Activated T-helper 1 cell treated with anti-CD3 and anti-CD28 coated beads, Interleukin-12 subunit alpha, Interleukin-12 subunit beta, Interleukin-2, Interleukin-4 antibody, amounts not matched to agents 30 ng/mL and 10 ng/mL and 1 ng/mL, durations not matched to agents 14 hours and 24 hours and 36 hours (primary cell): ENCODE measurements around the gene HNRNPR. TPM values are rescaled to one million over a fixed set of nuclear protein-coding genes. Genes with fewer than 3 reads are reported as not detected.
"Not testable (repeated sequence)": the region's sequence is repeated elsewhere in the genome, so short reads cannot be mapped to it uniquely, and the experiment has no call there.

ENCODE experiments used
- DNase-seq: peaks from one replicate; pipeline ENCODE4 v3.0.0; 2021; ENCODE audit warnings: low spot score
- H3K27ac Mint-ChIP-seq: one replicate; pipeline ENCODE4 v1.8.0; 2021; ENCODE audit warnings: mild to moderate bottlenecking, mixed read lengths
- H3K27me3 Mint-ChIP-seq: one replicate; pipeline ENCODE4 v1.8.0; 2022; ENCODE audit warnings: mild to moderate bottlenecking, moderate library complexity, mixed read lengths; ENCODE audit not compliant: insufficient read depth
- H3K36me3 Mint-ChIP-seq: one replicate; pipeline ENCODE4 v1.8.0; 2021; ENCODE audit warnings: low read depth, mixed read lengths
- H3K4me1 Mint-ChIP-seq: one replicate; pipeline ENCODE4 v1.8.0; 2021; ENCODE audit warnings: low read depth, mixed read lengths
- H3K4me3 Mint-ChIP-seq: one replicate; pipeline ENCODE4 v1.8.0; 2021; ENCODE audit warnings: mild to moderate bottlenecking, moderate library complexity, mixed read lengths
- H3K9me3 Mint-ChIP-seq: one replicate; pipeline ENCODE4 v1.8.0; 2021; ENCODE audit warnings: mixed read lengths
- intact Hi-C: fragments of 100-400 bp; cut with micrococcal nuclease; formaldehyde crosslinking; loops from one replicate; pipeline ENCODE4 v1.15.1; 2024
- total RNA-seq: library from RNA; stranded (reverse); gene quantifications from 2 replicates; pipeline ENCODE4 v1.2.3, GENCODE V29; 2022

HNRNPR gene
- total RNA-seq, 1 donor from 2014 or later: 241 TPM

GRCh38 chr1:23288201-23288600, 55.9 kb downstream of the HNRNPR start:
- DNase-seq: no peak
- Mint-ChIP-seq H3K27ac (no peak overlapping the region), H3K4me3 (no peak overlapping the region), H3K27me3 (no peaks in the 10 kb centered on the region), H3K4me1 (no peaks in the 10 kb centered on the region), H3K36me3 (peaks cover 25% of the 10 kb centered on the region), H3K9me3 (no peaks in the 10 kb centered on the region)
- intact Hi-C loops: no loop called here

GRCh38 chr1:23286401-23286800, 57.7 kb downstream of the HNRNPR start:
- no peak overlapping the region for H3K27ac Mint-ChIP-seq
- no peak overlapping the region for H3K4me3 Mint-ChIP-seq
- H3K27me3 Mint-ChIP-seq: no peaks in the 10 kb centered on the region
- H3K4me1 Mint-ChIP-seq: no peaks in the 10 kb centered on the region
- intact Hi-C loops: no loop called here
- H3K36me3 Mint-ChIP-seq: peaks cover 27% of the 10 kb centered on the region
- DNase-seq: no peak
- H3K9me3 Mint-ChIP-seq: no peaks in the 10 kb centered on the region

- H3K36me3 Mint-ChIP-seq: peaks cover 33% of the 10 kb centered on the region
- DNase-seq: no peak
- no peaks in the 10 kb centered on the region for H3K27me3 Mint-ChIP-seq
These were observed 60.1 kb downstream of the HNRNPR start for GRCh38 chr1:23283667-23284602.

GRCh38 chr1:23282957-23283356, 61.1 kb downstream of the HNRNPR start:
- no peak overlapping the region for H3K4me3 Mint-ChIP-seq
- H3K9me3 Mint-ChIP-seq: no peaks in the 10 kb centered on the region
- intact Hi-C loops: no loop called here
- H3K36me3 Mint-ChIP-seq: peaks cover 33% of the 10 kb centered on the region
- no peaks in the 10 kb centered on the region for H3K27me3 Mint-ChIP-seq
- no peak for DNase-seq
- H3K4me1 Mint-ChIP-seq: no peaks in the 10 kb centered on the region
- no peak overlapping the region for H3K27ac Mint-ChIP-seq

More at GRCh38 chr1:23283667-23284602, 60.1 kb downstream of the HNRNPR start:
- Mint-ChIP-seq H3K4me1 (no peaks in the 10 kb centered on the region), H3K4me3 (no peak overlapping the region), H3K27ac (no peak overlapping the region), H3K9me3 (no peaks in the 10 kb centered on the region)
- intact Hi-C loops: no loop called here

- no peak overlapping the region for H3K4me3 Mint-ChIP-seq
- peaks cover 7% of the 10 kb centered on the region for H3K27me3 Mint-ChIP-seq
- no peak for DNase-seq
- peaks cover 15% of the 10 kb centered on the region for H3K36me3 Mint-ChIP-seq
- intact Hi-C loops: loop anchor here (5.0 kb wide), 2 partner anchors 181 to 301 kb away; no protein-coding TSS in a partner anchor
- no peak overlapping the region for H3K27ac Mint-ChIP-seq
- H3K4me1 Mint-ChIP-seq: no peaks in the 10 kb centered on the region
- no peaks in the 10 kb centered on the region for H3K9me3 Mint-ChIP-seq
These were observed 65.4 kb downstream of the HNRNPR start for GRCh38 chr1:23278717-23279116.

GRCh38 chr1:23276531-23276930, 67.6 kb downstream of the HNRNPR start:
- DNase-seq: no peak
- peaks cover 13% of the 10 kb centered on the region for H3K27me3 Mint-ChIP-seq
- no peak overlapping the region for H3K27ac Mint-ChIP-seq
- H3K4me1 Mint-ChIP-seq: no peaks in the 10 kb centered on the region
- intact Hi-C loops: loop anchor here (5.0 kb wide), 2 partner anchors 179 to 299 kb away; no protein-coding TSS in a partner anchor
- no peak overlapping the region for H3K4me3 Mint-ChIP-seq
- no peaks in the 10 kb centered on the region for H3K9me3 Mint-ChIP-seq
- H3K36me3 Mint-ChIP-seq: peaks cover 10% of the 10 kb centered on the region

GRCh38 chr1:23274134-23274505, 70.0 kb downstream of the HNRNPR start:
- no peaks in the 10 kb centered on the region for H3K4me1 Mint-ChIP-seq
- intact Hi-C loops: no loop called here
- H3K9me3 Mint-ChIP-seq: no peaks in the 10 kb centered on the region
- peaks cover 17% of the 10 kb centered on the region for H3K27me3 Mint-ChIP-seq
- no peak overlapping the region for H3K27ac Mint-ChIP-seq
- no peaks in the 10 kb centered on the region for H3K36me3 Mint-ChIP-seq
- no peak for DNase-seq
- no peak overlapping the region for H3K4me3 Mint-ChIP-seq

- Mint-ChIP-seq H3K4me1 (no peaks in the 10 kb centered on the region), H3K27ac (no peak overlapping the region), H3K27me3 (peaks cover 17% of the 10 kb centered on the region), H3K36me3 (no peaks in the 10 kb centered on the region), H3K9me3 (no peaks in the 10 kb centered on the region), H3K4me3 (no peak overlapping the region)
- no peak for DNase-seq
- intact Hi-C loops: no loop called here
These were observed 70.5 kb downstream of the HNRNPR start for GRCh38 chr1:23273450-23274133.

GRCh38 chr1:23263380-23263887, 80.7 kb downstream of the HNRNPR start:
- Mint-ChIP-seq H3K4me1 (no peaks in the 10 kb centered on the region), H3K9me3 (no peaks in the 10 kb centered on the region), H3K27me3 (peaks cover 4% of the 10 kb centered on the region), H3K27ac (no peak overlapping the region), H3K36me3 (no peaks in the 10 kb centered on the region), H3K4me3 (no peak overlapping the region)
- DNase-seq: no peak
- intact Hi-C loops: no loop called here

GRCh38 chr1:23258082-23258481, 86.0 kb downstream of the HNRNPR start:
- H3K27ac Mint-ChIP-seq, H3K4me3 Mint-ChIP-seq, H3K36me3 Mint-ChIP-seq, H3K4me1 Mint-ChIP-seq, H3K9me3 Mint-ChIP-seq, intact Hi-C loops, DNase-seq: not testable (repeated sequence)
- peaks cover 13% of the 10 kb centered on the region for H3K27me3 Mint-ChIP-seq

GRCh38 chr1:23257371-23257770, 86.7 kb downstream of the HNRNPR start:
- H3K4me1 Mint-ChIP-seq, intact Hi-C loops, H3K27ac Mint-ChIP-seq, DNase-seq, H3K36me3 Mint-ChIP-seq, H3K4me3 Mint-ChIP-seq, H3K9me3 Mint-ChIP-seq: not testable (repeated sequence)
- peaks cover 13% of the 10 kb centered on the region for H3K27me3 Mint-ChIP-seq
